GM10266 (cell line): ENCODE results near the gene KRT26.

ENCODE experiments used
- DNase-seq: peaks from one replicate; pipeline ENCODE4 v3.0.0; 2012; ENCODE audit errors: extremely low spot score
- CTCF ChIP-seq: IDR thresholded peaks from 2 replicates; pipeline ENCODE4 v1.5.1; 2012; ENCODE audit warnings: mild to moderate bottlenecking, low read depth; ENCODE audit not compliant: control insufficient read depth, insufficient read depth; ENCODE audit errors: missing control alignments

The KRT26 gene

GRCh38 chr17:40777971-40778370 is 6.0 kb upstream of the KRT26 start:
- DNase-seq, result no peak
- TF ChIP-seq CTCF, result no peak

- no peak for TF ChIP-seq CTCF
- no peak for DNase-seq
These were observed 5.5 kb upstream of the KRT26 start for GRCh38 chr17:40777459-40777858.

- no peak for TF ChIP-seq CTCF
- DNase-seq, result no peak
These were observed 3.9 kb upstream of the KRT26 start for GRCh38 chr17:40775945-40776344.

- DNase-seq, result no peak
- TF ChIP-seq CTCF, result no peak
These were observed 6.3 kb downstream of the KRT26 start for GRCh38 chr17:40765657-40766056.

GRCh38 chr17:40763752-40764151 is 8.2 kb downstream of the KRT26 start:
- TF ChIP-seq CTCF, result no peak
- no peak for DNase-seq

- TF ChIP-seq CTCF, result no peak
- no peak for DNase-seq
These were observed 11.6 kb downstream of the KRT26 start for GRCh38 chr17:40760105-40761016.

GRCh38 chr17:40755231-40755630 is 16.8 kb downstream of the KRT26 start, which contains the start of gene KRT25:
Gene KRT25, minus strand, starts transcription at chr17:40755331. Its CDS starts 60 bp downstream, at chr17:40755271.
- no peak for TF ChIP-seq CTCF

More at GRCh38 chr17:40755231-40755630, 16.8 kb downstream of the KRT26 start, which contains the start of gene KRT25:
- no peak for DNase-seq
